Body of pancreas (tissue), 4 donors: Measurements from ENCODE around the gene XPO6.

ENCODE experiments used
- POLR2A ChIP-seq, 3 donors: fragments of 450-650 bp; IDR thresholded peaks; one replicate each; pipeline ENCODE4 v1.6.1; 2016; ENCODE audit warnings: antibody characterized with exemption in 3 of 3, mild to moderate bottlenecking in 2 of 3
- TF ChIP-seq, protein P1 (sequence below), 7 experiments: fragments of 450-650 bp in 4 of 7; fragments of 200-600 bp in 3 of 7; sonication (generic) in 3 of 7; IDR thresholded peaks; one replicate each; pipeline ENCODE4 v1.5.1; 2016 to 2019; ENCODE audit warnings: antibody characterized with exemption in 7 of 7

DNA sequence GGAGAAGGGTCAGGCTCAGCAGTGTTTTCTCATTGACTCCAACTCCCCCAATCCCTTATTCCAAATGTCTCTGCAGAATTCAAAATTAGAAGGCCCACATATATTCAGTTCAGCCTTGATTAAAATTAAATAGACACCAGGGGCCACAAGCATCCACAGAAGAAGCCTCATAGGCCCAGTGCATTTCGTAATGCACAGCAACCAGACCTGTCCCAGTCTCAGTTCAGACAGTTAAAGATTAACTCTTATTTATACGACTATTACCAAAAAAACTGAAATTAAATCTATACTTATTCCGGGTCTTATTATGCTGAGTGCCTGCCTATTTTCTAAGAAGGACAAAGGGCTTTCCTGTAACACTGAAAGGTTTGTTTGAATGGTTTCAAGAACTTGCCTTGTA, 106.5 kb downstream of the XPO6 start:
- TF ChIP-seq, protein P1, sequence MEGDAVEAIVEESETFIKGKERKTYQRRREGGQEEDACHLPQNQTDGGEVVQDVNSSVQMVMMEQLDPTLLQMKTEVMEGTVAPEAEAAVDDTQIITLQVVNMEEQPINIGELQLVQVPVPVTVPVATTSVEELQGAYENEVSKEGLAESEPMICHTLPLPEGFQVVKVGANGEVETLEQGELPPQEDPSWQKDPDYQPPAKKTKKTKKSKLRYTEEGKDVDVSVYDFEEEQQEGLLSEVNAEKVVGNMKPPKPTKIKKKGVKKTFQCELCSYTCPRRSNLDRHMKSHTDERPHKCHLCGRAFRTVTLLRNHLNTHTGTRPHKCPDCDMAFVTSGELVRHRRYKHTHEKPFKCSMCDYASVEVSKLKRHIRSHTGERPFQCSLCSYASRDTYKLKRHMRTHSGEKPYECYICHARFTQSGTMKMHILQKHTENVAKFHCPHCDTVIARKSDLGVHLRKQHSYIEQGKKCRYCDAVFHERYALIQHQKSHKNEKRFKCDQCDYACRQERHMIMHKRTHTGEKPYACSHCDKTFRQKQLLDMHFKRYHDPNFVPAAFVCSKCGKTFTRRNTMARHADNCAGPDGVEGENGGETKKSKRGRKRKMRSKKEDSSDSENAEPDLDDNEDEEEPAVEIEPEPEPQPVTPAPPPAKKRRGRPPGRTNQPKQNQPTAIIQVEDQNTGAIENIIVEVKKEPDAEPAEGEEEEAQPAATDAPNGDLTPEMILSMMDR (IDR thresholded peaks at IDR 0.05), result no peak
- no peak for TF ChIP-seq POLR2A (IDR thresholded peaks at IDR 0.05)
